GM21717 (cell line): ENCODE results near the gene TCF12.

Experiments
- ATAC-seq: cut with Tn5 transposase; IDR thresholded peaks from one replicate; pipeline ENCODE4 v1.9.1; 2021; ENCODE audit warnings: mild to moderate bottlenecking, moderate library complexity; ENCODE audit not compliant: unreplicated experiment

TCF12 gene

DNA sequence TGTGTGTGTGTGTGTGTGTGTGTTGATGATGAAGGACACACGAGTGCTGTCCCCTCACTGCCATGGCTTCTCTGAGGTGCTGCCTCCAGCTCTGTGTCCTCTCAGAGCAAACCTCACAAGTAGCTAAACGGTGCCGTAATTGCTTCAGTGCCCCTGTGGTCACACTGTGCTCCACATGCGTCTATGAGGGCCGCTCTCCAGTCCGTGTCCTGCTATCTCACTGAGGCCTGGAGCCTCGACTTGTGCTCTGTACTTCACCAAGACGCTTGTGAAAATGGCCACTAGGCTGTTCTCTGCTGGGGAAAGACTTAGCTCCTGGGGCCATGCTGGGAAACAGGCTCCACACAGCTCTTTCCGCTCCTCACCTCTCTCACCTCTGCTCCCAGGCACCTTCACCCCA lies 392.4 kb downstream of the TCF12 start:
- no peak for ATAC-seq

DNA sequence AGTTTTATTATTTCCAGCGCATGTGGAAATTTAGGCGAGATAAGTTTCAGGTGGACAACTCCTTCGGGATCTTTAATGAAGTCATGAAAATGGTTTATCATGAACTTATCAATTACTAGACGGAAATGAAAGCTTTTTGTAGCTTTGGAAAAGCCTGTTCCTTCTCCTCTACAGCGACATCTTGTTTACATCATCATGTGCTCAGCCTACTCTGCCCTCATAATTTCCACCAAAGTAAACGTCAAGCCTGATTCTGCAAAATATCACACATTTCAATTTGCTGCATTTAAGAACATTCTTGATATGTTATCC lies 393.5 kb downstream of the TCF12 start:
- no peak for ATAC-seq

DNA sequence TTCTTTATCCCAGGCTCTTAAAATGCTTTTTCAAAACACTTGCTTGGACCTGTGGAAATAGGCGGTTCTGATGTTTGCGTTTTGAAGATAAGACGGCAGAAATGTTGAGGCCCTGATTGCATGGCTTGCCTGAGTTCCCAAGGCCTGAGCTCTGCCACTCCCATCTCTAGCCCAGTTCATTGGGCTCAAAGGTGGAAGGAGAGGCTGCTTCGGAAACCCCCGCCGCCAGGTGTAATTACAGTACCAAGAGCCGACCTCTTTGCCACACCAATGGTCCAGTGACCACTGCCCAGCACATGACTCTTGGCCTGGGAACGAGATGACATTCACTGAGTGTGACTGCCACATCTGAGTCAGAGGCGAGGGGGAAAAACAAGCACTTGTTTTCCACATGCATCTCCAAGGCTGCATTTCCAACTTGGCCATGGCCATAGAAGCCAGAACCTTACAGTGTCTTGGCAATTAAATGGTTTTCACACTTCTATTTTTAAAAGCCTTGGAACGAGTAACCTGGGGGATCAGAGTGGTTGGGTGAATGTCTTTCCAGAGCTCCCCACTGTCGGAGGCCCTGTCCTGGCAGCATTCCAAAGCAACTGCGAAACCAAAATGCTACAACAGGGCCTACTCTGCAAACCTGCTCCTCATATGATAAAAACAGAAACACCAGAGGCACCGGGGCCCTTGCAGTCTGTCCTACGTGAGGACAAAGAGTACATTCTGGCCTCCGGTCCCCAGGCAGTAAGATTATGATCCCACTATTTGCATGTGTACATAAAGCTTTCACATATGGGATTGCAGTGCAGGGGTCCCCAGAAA lies 394.1 kb downstream of the TCF12 start:
- ATAC-seq: no peak

DNA sequence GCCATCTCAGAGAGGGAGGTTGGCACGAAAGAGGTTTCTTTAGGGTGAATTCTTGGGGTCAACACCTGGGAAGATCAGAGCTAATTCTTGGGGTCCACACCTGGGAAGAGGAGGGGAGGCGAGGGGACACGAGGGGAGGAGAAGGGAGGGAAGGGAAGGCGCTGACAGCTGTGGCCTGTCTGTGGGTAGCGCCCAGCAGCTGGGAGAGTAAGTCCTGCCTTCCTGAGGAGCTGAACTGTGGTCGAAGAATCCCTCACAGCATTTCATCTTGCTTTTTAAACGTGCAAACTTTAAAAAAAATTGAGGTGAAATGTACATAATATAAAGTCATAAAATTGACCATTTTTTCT lies 394.7 kb downstream of the TCF12 start:
- ATAC-seq: no peak

DNA sequence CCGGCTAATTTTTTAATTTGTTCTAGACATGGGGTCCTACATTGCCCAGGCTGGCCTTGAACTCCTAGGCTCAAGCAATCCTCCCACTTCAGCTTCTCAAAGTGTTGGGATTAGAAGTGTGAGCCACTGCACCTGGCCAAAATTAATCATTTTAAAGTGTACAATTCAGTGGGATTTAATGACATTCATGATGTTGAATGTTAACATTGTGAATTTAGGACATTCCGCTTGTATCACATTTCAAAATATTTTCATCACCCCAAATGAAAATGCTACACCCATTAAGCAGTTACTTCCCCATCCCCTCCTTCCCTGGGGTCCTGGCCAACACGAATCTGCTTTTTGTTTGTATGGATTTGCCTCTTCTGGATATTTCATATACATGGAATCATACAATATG lies 395.8 kb downstream of the TCF12 start:
- ATAC-seq: no peak

DNA sequence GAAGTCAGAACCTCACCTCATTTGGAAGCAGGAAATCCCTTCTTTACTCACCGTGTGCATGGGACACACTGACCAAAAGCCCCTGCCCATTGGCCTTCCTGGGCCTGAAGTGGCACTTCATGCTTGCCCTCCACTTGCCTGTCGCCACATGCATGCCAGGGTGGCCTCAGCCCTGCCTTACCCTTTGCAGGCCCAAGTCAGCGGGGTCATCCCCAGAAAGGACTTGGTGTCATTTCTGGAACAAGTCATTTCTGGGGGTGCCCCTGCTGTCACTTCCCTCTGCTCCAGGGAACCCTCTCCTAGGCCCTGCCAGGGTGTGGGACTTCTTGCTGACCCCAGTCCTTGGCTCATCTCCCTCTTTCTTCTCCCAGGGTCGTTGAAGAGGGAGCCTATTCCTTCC lies 398.0 kb downstream of the TCF12 start:
- no peak for ATAC-seq

DNA sequence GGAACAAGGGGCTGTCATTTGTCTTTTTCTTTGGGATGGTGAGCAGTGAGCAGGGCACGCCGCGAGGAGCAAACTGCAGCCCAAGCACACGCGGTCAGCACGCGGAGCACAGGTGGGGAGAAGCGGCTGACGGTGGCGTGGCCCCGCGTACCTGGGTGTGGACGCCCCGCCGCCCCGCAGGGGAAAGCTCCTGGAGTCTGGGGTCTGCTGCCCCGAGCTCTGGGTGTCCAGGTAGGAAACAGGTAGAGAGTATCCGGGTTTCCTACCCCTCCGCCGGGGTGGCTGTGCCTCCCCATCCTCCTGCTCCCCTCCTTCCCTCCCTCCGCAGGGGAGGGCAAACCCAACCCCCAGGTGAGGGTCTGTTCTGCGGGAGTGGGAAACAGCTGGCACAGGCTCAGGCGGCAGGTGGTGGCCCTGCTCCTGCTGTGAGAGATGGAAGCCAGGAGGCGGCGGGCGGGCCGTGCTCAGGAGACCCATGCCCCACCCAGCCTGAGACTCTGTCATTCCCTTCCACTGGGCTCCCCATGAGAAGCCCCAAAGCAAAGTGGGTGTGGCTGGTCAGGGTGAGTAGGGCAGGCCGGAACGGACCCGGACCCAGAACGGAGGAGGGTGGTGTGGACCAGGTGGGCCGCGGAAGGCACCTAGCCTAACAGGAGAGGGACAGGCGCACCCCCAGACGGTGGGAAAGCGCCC lies 400.9 kb downstream of the TCF12 start:
- no peak for ATAC-seq

DNA sequence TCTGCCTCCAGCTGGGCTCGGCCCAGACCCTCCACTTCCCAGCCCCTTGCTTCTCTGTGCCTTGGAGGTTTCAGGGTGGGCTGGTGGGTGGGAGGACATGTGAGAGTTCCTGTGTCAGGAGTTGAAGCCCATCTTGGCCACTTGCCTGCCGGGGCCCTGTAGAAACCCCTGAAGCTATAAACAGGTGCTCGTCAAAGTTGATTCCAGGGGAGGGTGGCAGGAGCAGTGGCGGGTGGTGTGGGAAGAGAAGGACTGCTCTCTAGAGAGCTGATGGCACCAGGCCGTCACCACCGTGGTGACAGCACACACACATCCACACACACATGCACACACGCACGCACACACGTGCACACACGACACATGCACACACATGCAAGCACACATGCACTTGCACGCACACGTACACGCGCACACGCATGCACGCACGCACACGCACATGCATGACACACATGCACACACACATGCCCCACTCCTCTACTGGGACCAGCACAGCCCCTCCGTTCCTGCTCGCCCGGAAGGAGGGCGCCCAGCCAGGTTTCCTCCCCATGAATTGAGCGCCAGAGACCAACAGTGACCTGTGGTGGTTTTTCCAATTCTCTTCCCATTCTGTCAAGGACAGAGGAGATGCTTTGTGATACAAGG lies 401.6 kb downstream of the TCF12 start:
- no peak for ATAC-seq

DNA sequence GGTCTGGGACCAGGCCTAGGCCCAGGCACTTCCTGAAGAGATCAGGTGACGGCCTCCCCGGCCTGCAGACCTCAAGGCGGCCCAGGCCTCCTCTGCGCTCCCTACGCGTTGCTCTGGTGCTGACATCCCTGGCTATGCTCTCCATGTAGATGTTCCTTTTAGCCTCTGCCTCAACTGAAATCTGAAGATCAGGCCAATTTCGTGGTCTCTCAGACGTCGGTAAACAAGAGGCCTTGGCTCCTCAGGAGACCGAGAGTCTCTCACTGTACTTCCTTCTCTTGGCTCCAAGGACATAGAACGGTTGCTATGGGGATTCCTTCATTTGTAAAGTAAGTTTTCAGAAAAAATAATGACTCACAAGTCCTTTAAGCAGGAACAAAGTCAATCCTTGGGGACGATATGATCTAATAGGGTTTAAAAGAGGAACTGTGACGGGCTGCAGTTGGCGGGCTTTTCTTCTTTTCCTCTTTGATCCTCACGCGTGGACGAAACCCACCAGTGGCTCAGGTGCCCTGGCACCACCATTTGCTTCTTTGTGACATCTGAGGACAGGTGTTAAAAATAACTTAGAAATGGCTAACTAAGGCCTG lies 402.3 kb downstream of the TCF12 start:
- ATAC-seq: no peak

DNA sequence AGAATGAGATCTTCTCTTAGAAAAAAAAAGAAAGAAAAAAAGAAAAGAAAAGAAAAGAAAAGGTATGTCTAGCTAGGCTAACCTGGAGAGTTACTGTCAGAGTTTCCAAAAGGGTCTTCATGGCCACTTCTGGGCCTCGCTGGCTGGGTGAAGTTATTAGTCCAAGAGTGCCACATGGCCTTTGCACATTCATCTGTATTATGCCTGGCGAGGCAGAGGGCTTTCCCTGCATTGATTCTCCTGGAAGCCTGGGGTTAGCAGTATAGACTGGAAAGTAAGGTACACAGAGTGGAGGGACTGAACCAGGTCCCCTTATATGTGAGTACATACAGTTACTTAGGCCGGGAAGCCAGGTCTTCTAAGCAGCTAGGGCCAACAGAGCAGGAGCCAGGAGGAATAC lies 403.0 kb downstream of the TCF12 start:
- no peak for ATAC-seq

DNA sequence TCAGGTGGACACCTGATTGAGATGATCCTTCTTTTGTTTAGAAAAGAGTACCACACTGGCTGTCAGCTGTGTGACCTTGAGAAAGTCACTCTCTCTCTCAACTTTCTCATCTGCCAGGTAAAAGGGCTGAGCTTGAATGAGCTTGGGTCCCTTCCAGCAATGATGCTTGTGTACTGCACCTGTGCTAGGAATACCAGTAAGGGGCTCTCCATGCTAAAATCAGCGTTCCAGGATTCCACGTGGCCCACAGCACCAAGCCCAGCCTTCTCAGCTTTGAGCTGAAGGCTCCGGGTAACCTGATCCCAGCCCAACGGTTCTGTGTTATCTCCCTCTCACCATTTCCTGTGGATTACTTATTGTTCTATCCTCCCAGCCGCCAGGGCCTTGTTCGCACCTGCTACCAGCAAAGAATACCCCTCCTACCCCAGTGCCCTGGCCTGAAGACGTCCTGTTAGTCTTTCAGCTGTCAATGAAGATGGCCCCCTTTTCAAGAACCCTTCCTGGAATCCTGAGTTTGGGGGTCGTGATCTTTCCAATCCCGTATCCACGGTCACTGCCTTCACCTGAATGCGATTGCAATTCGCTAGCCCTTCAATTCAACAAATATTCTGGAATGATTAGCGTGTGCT lies 403.6 kb downstream of the TCF12 start:
- no peak for ATAC-seq

DNA sequence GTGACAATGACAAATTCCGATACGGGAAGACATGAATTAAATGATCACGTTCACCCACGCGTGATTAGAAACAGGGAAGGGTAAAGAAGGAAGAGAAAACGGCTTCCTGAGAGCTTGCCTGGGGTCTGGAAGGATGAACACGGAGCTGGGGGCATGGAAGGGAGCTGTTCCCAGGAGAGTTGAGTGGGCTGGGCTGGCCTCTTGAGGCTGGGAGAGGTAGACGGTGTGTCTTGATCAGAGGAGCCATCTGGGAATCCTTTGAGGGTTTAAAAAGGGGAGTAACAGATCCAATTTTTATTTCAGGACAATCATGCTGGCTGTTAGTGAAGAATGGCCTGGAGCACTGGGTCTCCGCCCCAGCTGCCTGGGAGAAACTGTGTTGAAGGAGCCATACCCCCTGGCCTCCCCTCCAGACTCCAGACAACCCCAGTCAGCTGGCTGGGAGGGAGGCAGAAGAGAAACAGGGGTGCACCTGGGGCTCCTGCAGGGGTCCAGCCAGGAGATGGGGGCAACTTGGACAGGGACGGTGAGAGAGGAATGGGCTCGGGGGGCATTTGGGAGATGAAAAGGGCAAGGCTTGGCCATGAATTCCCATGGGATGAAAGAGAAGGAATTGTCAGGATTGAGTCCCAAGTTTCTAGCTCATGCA lies 404.3 kb downstream of the TCF12 start:
- no peak for ATAC-seq

DNA sequence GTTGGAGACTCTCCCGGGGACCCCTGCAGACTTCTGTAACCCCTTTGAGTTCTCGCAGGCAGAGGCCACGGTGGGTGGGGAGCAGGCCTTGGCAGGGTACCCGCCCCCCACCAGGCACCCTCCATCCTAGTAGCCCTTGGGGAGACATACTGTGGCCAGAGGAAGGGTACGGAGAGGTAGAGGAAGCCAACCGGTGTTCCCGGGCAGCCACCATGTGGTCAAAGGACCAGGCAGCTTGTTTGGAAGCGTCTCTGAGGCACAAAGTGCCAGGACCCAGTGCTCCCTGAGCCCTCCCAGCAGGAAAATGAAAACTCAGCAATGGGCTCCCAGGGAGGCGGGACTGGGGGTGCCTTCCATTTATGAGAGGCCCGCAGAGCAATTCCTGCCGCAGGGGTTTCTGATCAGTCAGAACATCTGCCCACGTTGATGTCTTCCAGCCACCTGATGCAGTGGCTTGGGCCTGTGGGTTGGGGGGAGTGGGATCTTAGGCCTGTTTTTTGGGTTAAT lies 404.9 kb downstream of the TCF12 start:
- no peak for ATAC-seq

DNA sequence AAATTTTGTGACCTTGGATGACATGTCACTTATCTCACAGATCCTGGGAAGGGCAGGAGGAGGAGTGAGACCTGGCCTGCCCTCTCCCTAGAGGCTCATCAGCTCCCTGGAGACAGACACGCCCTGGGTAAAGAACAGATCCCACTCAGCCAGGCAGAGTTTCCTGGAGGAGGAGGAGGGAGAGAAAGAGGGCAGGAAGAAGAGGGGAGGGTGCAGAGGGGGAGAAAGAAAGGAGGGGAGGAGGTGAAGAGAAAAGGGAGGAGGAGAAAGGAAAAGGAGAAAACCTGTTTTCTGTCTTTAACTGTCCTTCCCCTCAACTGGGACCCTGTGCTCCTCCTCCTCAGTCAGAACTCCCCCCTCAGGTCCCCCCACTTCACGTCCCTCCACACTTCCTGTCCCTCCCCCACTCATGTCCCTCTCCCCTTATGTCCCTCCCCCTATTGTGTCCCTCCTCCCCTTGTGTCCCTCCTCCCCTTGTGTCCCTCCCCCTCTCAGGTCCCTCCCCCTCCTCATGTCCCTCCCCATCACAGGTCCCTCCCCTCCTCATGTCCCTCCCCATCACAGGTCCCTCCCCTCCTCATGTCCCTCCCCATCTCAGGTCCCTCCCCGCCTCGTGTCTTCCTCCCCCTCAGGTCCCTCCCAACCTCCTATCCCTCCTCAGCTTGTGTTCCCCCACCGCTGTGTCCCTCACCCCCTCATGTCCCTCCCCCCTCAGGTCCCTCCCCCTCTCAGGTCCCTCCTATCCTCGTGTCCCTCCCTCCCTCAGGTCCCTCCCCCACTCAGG lies 405.6 kb downstream of the TCF12 start:
- ATAC-seq: no peak

DNA sequence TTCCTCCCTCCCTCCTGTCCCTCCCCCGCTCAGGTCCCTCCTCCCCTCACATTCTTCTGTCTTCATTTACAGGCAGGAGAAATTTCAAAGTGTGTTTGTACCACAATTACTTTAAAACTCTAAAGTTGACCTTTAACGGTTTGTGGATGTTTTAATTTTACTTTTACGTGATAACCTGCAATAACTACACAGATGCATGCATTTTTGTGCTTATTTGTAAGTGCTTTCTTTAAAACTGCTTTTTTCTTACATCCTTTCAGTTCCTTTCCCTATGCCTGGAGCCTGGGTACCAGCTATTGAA lies 406.1 kb downstream of the TCF12 start:
- no peak for ATAC-seq

DNA sequence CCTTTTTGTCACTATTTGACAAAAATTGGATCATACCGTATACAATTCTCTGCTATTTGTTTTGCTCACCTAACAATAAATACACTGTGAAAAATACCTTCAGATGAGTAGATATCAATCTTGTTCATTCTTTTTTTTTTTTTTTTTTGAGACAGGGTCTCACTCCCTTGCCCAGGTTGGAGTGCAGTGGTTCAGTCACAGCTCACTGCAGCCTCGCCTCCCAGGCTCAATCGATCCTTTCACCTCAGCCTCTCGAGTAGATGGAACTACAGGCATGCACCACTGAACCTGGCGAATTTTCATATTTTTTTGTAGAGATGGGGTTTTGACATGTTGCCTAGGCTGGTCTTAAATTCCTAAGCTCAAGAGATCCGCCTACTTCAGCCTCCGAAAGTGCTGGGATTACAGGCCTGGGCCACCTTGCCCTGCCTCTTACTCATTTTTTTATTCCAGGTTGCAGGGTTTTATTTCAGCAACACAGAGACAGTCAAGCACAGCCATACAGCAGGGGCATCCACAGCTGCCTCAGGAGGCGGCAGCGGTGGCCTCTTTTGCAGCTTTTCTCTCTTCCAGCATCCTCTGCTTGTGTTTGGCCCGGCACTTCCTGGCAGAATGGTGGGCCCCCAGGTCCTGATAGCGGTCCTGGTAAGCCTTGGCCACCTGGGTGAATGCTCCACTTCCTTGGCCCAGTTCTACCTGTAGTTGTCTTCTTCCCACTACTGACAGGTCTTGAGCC lies 406.7 kb downstream of the TCF12 start:
- no peak for ATAC-seq

DNA sequence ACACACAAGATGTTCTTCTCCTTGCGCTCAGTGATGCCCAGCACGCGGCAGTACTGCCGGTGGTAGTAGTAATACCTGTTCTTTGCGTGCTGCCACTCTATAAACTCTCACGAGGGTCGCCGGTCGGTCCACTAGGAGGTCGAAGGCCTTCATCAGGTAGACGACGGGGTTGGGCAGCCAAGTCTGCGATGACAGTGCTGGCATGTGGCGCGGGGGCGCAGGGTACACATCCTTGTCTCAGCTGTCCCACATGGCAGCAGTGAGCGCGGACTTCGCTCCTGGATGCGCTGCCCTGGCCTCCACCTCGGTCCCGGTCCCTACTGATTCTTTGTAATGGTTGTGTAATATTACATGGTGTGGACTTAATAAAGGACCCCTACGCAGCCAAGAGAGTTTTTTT lies 407.8 kb downstream of the TCF12 start:
- ATAC-seq: no peak

DNA sequence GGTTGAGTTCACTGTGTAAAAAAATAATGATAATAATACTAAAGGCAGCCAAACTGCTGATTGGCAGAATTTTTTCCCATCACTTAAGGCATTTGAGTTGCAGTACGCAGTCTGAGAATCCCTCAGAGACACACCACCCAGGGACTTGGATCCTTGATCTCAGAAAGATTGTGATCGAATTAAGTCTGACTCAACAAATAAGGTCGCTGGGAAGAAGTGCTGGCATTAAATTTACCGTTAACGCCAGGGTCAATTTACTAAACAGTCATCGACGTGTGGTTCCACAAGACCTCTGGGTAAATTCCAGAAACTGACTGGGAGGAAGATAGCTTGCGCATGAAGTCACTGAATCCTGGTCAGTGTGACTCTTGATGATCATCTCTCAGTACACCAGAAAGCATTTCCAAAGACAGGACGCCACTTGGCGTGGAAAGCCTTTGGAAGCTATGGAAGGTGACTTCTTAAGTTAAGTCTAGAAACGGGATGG lies 409.6 kb downstream of the TCF12 start:
- ATAC-seq: no peak

DNA sequence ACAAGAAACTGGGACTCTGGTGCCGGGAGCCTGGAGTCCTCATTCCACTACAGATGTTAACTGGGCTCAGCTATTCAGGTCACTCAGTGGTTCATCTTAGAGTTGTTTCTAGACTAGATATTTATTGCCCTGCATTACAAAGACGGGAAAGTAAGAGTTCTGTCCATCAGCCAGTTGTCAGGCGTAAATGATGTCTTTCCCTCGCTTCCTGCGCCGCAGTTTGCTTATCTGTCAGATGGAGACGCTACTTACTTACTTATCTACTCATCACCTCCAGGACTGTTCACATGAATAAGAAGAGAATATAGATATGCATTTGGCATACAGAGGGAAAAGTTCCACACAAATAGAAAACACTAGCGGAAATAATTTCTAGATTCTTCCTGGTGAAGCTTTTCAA lies 410.0 kb downstream of the TCF12 start:
- no peak for ATAC-seq
